NCI-H345 treated with DMSO at 0.1 percent for 48 hours (cell line): ENCODE measurements around the gene EGLN3.

Source experiments
- DNase-seq: peaks from one replicate; lab custom pipeline; 2025; ENCODE audit not compliant: unreplicated experiment; lab: John Stamatoyannopoulos, UW

EGLN3 gene

GRCh38 chr14:33876274-33876673, 74.6 kb downstream of the EGLN3 start:
- no peak for DNase-seq
